HepG2 (cell line): ENCODE measurements around the gene HIF3A. TPM values are rescaled to one million over a fixed set of nuclear protein-coding genes. Genes with fewer than 3 reads are reported as not detected.

Experiments used
- ATAC-seq: fragments of 200-7000 bp; cut with Tn5 transposase; 3 replicates; pipeline ENCODE4 v1.9.1; 2020; ENCODE audit warnings: mild to moderate bottlenecking, moderate library complexity
- BruUV-seq: library from RNA; stranded (reverse); fragments of 400-500 nt; replicated peaks from 2 replicates; lab custom pipeline; 2021; lab: Mats Ljungman, UMichigan
- CTCF ChIA-PET: fragments of 300-600 bp; formaldehyde crosslinking; extraction: SDS; loops from one replicate; lab custom pipeline; 2021; ENCODE audit warnings: low total read pairs, inconsistent platforms, low intra/inter-chr PET ratio; lab: Yijun Ruan, JAX
- POLR2A ChIA-PET: fragments of 350-600 bp; sonication (Branson Sonifier 250); formaldehyde crosslinking; loops from one replicate; lab custom pipeline; 2020; ENCODE audit warnings: antibody characterized with exemption, inconsistent platforms; lab: Yijun Ruan, JAX
- DNase-seq: peaks from one replicate; pipeline ENCODE4 v3.0.0-alpha.2; 2015; ENCODE audit warnings: low spot score
- FAIRE-seq: peaks from 3 replicates; lab custom pipeline; 2011; peaks lifted over from hg19 to GRCh38; lab: Jason Lieb, UNC
- H2AFZ ChIP-seq: one replicate; pipeline ENCODE4 v1.6.1; 2011; ENCODE audit warnings: low read length, inconsistent platforms
- H3K27ac ChIP-seq: fragments of 300-600 bp; 3 replicates; pipeline ENCODE4 v1.8.0; 2011; ENCODE audit warnings: mixed run types, mild to moderate bottlenecking, mixed read lengths, low read length, inconsistent platforms; ENCODE audit not compliant: insufficient read depth; ENCODE audit errors: extremely low read length
- H3K27me3 ChIP-seq, 2 experiments: fragments of 200-600 bp in 1 of 2; 2 replicates in 1 of 2; 3 replicates in 1 of 2; pipeline versions ENCODE4 v1.6.0 to v1.8.0; 2011; ENCODE audit warnings: low read length in 2 of 2, mild to moderate bottlenecking in 2 of 2, moderate library complexity in 2 of 2, inconsistent platforms in 1 of 2; ENCODE audit not compliant: insufficient read depth in 2 of 2, control insufficient read depth in 1 of 2
- H3K36me3 ChIP-seq, 2 experiments: fragments of 200-600 bp in 1 of 2; replicated peaks in 1 of 2; 2 replicates in 1 of 2; 3 replicates in 1 of 2; pipeline versions ENCODE4 v1.5.1 to v1.8.0; 2011; ENCODE audit warnings: low read length in 2 of 2, inconsistent platforms in 1 of 2; ENCODE audit not compliant: insufficient read depth in 2 of 2, control insufficient read depth in 1 of 2
- H3K4me1 ChIP-seq: 2 replicates; pipeline ENCODE4 v1.5.1; 2012; ENCODE audit warnings: low read length, inconsistent platforms; ENCODE audit not compliant: insufficient read depth
- H3K4me2 ChIP-seq: 2 replicates; pipeline ENCODE4 v1.6.0; 2011; ENCODE audit warnings: low read depth, low read length, inconsistent platforms
- H3K4me3 ChIP-seq, 3 experiments: fragments of 200-600 bp in 1 of 3; sonication (generic), shearing (Covaris generic) in 1 of 3; replicated peaks in 1 of 3; 2 replicates each; pipeline ENCODE4 v1.5.1; 2011 to 2016; ENCODE audit warnings: low read length in 3 of 3, inconsistent platforms in 2 of 3, low read depth in 2 of 3, mild to moderate bottlenecking in 2 of 3, control low read depth in 1 of 3, mixed read lengths in 1 of 3; ENCODE audit not compliant: insufficient read depth in 1 of 3
- H3K79me2 ChIP-seq: one replicate; pipeline ENCODE4 v1.6.1; 2011; ENCODE audit warnings: low read length, inconsistent platforms; ENCODE audit not compliant: insufficient read depth
- H3K9ac ChIP-seq: 2 replicates; pipeline ENCODE4 v1.6.0; 2011; ENCODE audit warnings: mild to moderate bottlenecking, low read depth, low read length, inconsistent platforms; ENCODE audit not compliant: insufficient read depth
- H3K9me3 ChIP-seq: 2 replicates; pipeline ENCODE4 v1.5.1; 2012; ENCODE audit warnings: mild to moderate bottlenecking, low read length
- H4K20me1 ChIP-seq: 2 replicates; pipeline ENCODE4 v1.6.0; 2011; ENCODE audit warnings: inconsistent platforms, mild to moderate bottlenecking, low read length, moderate library complexity; ENCODE audit not compliant: insufficient read depth
- FOXK1 ChIP-seq: sonication (generic); formaldehyde crosslinking; IDR thresholded peaks from 2 replicates; pipeline ENCODE4 v1.4.0; 2020; ENCODE audit warnings: low read depth, missing genetic modification reagents, borderline replicate concordance
- SOX6 ChIP-seq, 2 experiments: fragments of 450-650 bp in 1 of 2; sonication (generic) in 1 of 2; formaldehyde crosslinking in 1 of 2; IDR thresholded peaks; 2 replicates each; pipeline versions ENCODE4 v1.4.0 to v1.6.1; 2017 to 2020; ENCODE audit warnings: antibody characterized with exemption in 1 of 2, mild to moderate bottlenecking in 1 of 2, missing genetic modification reagents in 1 of 2
- SP4 ChIP-seq: sonication (generic); formaldehyde crosslinking; IDR thresholded peaks from 2 replicates; pipeline ENCODE4 v1.8.1; 2023; ENCODE audit warnings: mild to moderate bottlenecking, missing genetic modification reagents
- TCF12 ChIP-seq, 2 experiments: fragments of 450-650 bp in 1 of 2; sonication (generic) in 1 of 2; formaldehyde crosslinking in 1 of 2; IDR thresholded peaks; 2 replicates each; pipeline versions ENCODE4 v1.6.1 to v1.8.0; 2017 to 2022; ENCODE audit warnings: antibody characterized with exemption in 1 of 2, mild to moderate bottlenecking in 1 of 2, missing genetic modification reagents in 1 of 2, moderate library complexity in 1 of 2
- ZNF12 ChIP-seq: sonication (generic); formaldehyde crosslinking; IDR thresholded peaks from 2 replicates; pipeline ENCODE4 v1.5.0; 2020; ENCODE audit warnings: missing genetic modification reagents
- ZNF549 ChIP-seq: sonication (generic); formaldehyde crosslinking; IDR thresholded peaks from 2 replicates; pipeline ENCODE4 v1.5.0; 2020; ENCODE audit warnings: missing genetic modification reagents
- ZNF660 ChIP-seq: sonication (generic); formaldehyde crosslinking; IDR thresholded peaks from 2 replicates; pipeline ENCODE4 v1.5.1; 2020; ENCODE audit warnings: mild to moderate bottlenecking, low read depth, missing genetic modification reagents, borderline replicate concordance
- ZSCAN9 ChIP-seq: IDR thresholded peaks from 2 replicates; pipeline ENCODE4 v1.6.1; 2016; ENCODE audit warnings: borderline replicate concordance
- WGBS: methylation state at CpG from one replicate; pipeline ENCODE4 v1.1.6; 2017; ENCODE audit warnings: low lambda C conversion rate; 5-methylcytosine and 5-hydroxymethylcytosine counted together
- in situ Hi-C: cut with HindIII; loops from 2 replicates; pipeline ENCODE4 v1.10.0; 2017; ENCODE audit warnings: low pct_unique_long_range_greater_than_20kb; ENCODE audit not compliant: extremely low pct_ligation_motif_present
- intact Hi-C: fragments of 100-400 bp; cut with micrococcal nuclease; formaldehyde crosslinking; loops from one replicate; pipeline ENCODE4 v1.10.0; 2022; ENCODE audit not compliant: unreplicated experiment
- polyA plus RNA-seq, 8 experiments: library from polyadenylated mRNA; depleted of rRNA in 3 of 8; stranded (reverse) in 7 of 8; unstranded in 1 of 8; fragments of >200 nt; fragmentation: Illumina TruSeq in 4 of 8; extraction: Trizol in 4 of 8; gene quantifications; 2 replicates each; pipeline versions ENCODE4 v1.2.1 to v1.2.3, GENCODE V29; 2011 to 2016; ENCODE audit warnings: low read depth in 4 of 8, missing spikeins in 1 of 8, mixed read lengths in 1 of 8; ENCODE audit not compliant: insufficient read depth in 1 of 8
- small RNA-seq, 3 experiments: library from RNA; depleted of rRNA; stranded (forward); fragments of <200 nt; gene quantifications; one replicate each; pipeline ENCODE3, GENCODE V24; 2012; ENCODE audit warnings: low read depth in 2 of 3, low replicate concordance in 1 of 3; ENCODE audit not compliant: insufficient read length in 3 of 3, insufficient read depth in 2 of 3
- total RNA-seq, 5 experiments: library from RNA; depleted of rRNA; stranded (reverse); fragments of >200 nt; fragmentation: Illumina TruSeq; extraction: Trizol; gene quantifications; 2 replicates each; pipeline ENCODE4 v1.2.3, GENCODE V29; 2016; ENCODE audit warnings: low read depth in 1 of 5

Gene HIF3A
- total and polyA plus RNA-seq, 2 of the 13 experiments (the other 11 are each of a cell fraction or from before 2014, with no cell fraction given) = 0.09 to 0.22 TPM

GRCh38 chr19:46392837-46393236, 96.0 kb downstream of the HIF3A start:
- FAIRE-seq (no peak), ATAC-seq (no peak), DNase-seq (no peak)
- no peaks in the 10 kb centered on the region for H3K4me1 ChIP-seq
- peaks cover 10 to 28% of the 10 kb centered on the region in 2 experiments for H3K36me3 ChIP-seq
- WGBS = 84% methylated on average over 4 of the region's 4 CpGs
- no peaks in the 10 kb centered on the region for H3K79me2 ChIP-seq
- no peaks in the 10 kb centered on the region for H3K27me3 ChIP-seq
- intact Hi-C loops (no loop called here), in situ Hi-C loops (loop anchor here (10.0 kb wide), 1 partner anchor 108 kb away; no protein-coding TSS in a partner anchor)
- no peak overlapping the region for H3K4me3 ChIP-seq
- no peak overlapping the region for H3K9ac ChIP-seq
- H4K20me1 ChIP-seq = no peaks in the 10 kb centered on the region
- BruUV-seq = no TSS peak
- no peak overlapping the region for H3K27ac ChIP-seq
- ChIA-PET CTCF (no interaction called here), POLR2A (no interaction called here)
- no peak overlapping the region for H2AFZ ChIP-seq
- no peak overlapping the region for H3K4me2 ChIP-seq
- no peak for TF ChIP-seq ZNF549 (CRISPR knock-in tag)
- no peak for TF ChIP-seq FOXK1 (CRISPR knock-in tag)
- TF ChIP-seq ZSCAN9 (CRISPR knock-in tag) = no peak
- TF ChIP-seq TCF12 (IDR thresholded peaks at IDR 0.05) = no peak
- TF ChIP-seq TCF12 (CRISPR knock-in tag; IDR thresholded peaks at IDR 0.05) = no peak
- no peak for TF ChIP-seq SP4 (CRISPR knock-in tag)
- no peak for TF ChIP-seq SOX6 (IDR thresholded peaks at IDR 0.05)
- TF ChIP-seq SOX6 (CRISPR knock-in tag; IDR thresholded peaks at IDR 0.05) = no peak
- no peak for TF ChIP-seq ZNF12
- TF ChIP-seq ZNF660 = no peak
- no peaks in the 10 kb centered on the region for H3K9me3 ChIP-seq

Small RNA genes within 50 kb of the gene (small RNA-seq; reads per million reads assigned to genes)
- 0 reads per million in 3 experiments for gene RNU6-924P

Other genes with a start within 250 kb of the HIF3A start
- gene IGFL3, start 172.4 kb upstream of the HIF3A start, total RNA-seq (2016; rRNA removed; fragmentation: Illumina TruSeq; extraction: Trizol) = not detected in 2 replicates
- gene IGFL3, start 172.4 kb upstream of the HIF3A start, polyA plus RNA-seq (2011; rRNA removed) = not detected in 2 replicates
- gene IGFL2, start 148.8 kb upstream of the HIF3A start, total RNA-seq (2016; rRNA removed; fragmentation: Illumina TruSeq; extraction: Trizol) = not detected in 2 replicates
- not detected in 2 replicates for gene IGFL2, start 148.8 kb upstream of the HIF3A start, polyA plus RNA-seq (2011; rRNA removed)
- gene IGFL1, start 67.3 kb upstream of the HIF3A start, total RNA-seq (2016; rRNA removed; fragmentation: Illumina TruSeq; extraction: Trizol) = not detected in 2 replicates
- not detected in 2 replicates for gene IGFL1, start 67.3 kb upstream of the HIF3A start, polyA plus RNA-seq (2011; rRNA removed)
- 38.2 and 41.6 TPM in 2 replicates for gene PPP5C, start 50.0 kb downstream of the HIF3A start, total RNA-seq (2016; rRNA removed; fragmentation: Illumina TruSeq; extraction: Trizol)
- 67.9 and 68.5 TPM in 2 replicates for gene PPP5C, start 50.0 kb downstream of the HIF3A start, polyA plus RNA-seq (2011; rRNA removed)
- gene CCDC8, start 116.5 kb downstream of the HIF3A start, total RNA-seq (2016; rRNA removed; fragmentation: Illumina TruSeq; extraction: Trizol) = 0.04 TPM in 1 of 2 replicates, not detected in the other
- not detected in 2 replicates for gene CCDC8, start 116.5 kb downstream of the HIF3A start, polyA plus RNA-seq (2011; rRNA removed)
- gene PNMA8C, start 131.9 kb downstream of the HIF3A start, total RNA-seq (2016; rRNA removed; fragmentation: Illumina TruSeq; extraction: Trizol) = not detected in 2 replicates
- gene PNMA8C, start 131.9 kb downstream of the HIF3A start, polyA plus RNA-seq (2011; rRNA removed) = not detected in 2 replicates
- gene PNMA8A, start 174.5 kb downstream of the HIF3A start, total RNA-seq (2016; rRNA removed; fragmentation: Illumina TruSeq; extraction: Trizol) = 0.44 and 0.51 TPM in 2 replicates
- gene PNMA8A, start 174.5 kb downstream of the HIF3A start, polyA plus RNA-seq (2011; rRNA removed) = 0.13 TPM in 2 replicates
- gene PNMA8B, start 198.8 kb downstream of the HIF3A start, total RNA-seq (2016; rRNA removed; fragmentation: Illumina TruSeq; extraction: Trizol) = not detected in 2 replicates
- not detected in 2 replicates for gene PNMA8B, start 198.8 kb downstream of the HIF3A start, polyA plus RNA-seq (2011; rRNA removed)